H1 (cell line): ENCODE measurements around the gene PYY. TPM values are rescaled to one million over a fixed set of nuclear protein-coding genes. Genes with fewer than 3 reads are reported as not detected.

Experiments
- CTCF ChIA-PET: fragments of 300-600 bp; sonication (Branson Sonifier 250); formaldehyde crosslinking; loops from one replicate; lab custom pipeline; 2021; ENCODE audit not compliant: partially characterized antibody; lab: Charles Lee
- POLR2A ChIA-PET: fragments of 300-600 bp; sonication (Branson Sonifier 250); formaldehyde crosslinking; loops from one replicate; lab custom pipeline; 2021; ENCODE audit warnings: inconsistent platforms; ENCODE audit not compliant: partially characterized antibody; lab: Charles Lee
- DNase-seq, 2 experiments: peaks; one replicate each; pipeline versions ENCODE4 v3.0.0 to v3.0.0-alpha.2; 2010 to 2022; ENCODE audit warnings: low spot score in 2 of 2, low read depth in 1 of 2, mixed read lengths in 1 of 2
- FAIRE-seq: peaks from 2 replicates; lab custom pipeline; 2011; peaks lifted over from hg19 to GRCh38; lab: Jason Lieb, UNC
- H2AFZ ChIP-seq: 2 replicates; pipeline ENCODE4 v1.8.1; 2012; ENCODE audit warnings: low read length, inconsistent platforms
- H2AK5ac ChIP-seq: 2 replicates; pipeline ENCODE4 v1.6.1; 2013; ENCODE audit warnings: low read depth, low read length
- H2BK120ac ChIP-seq: replicated peaks from 2 replicates; pipeline ENCODE3; 2013; ENCODE audit warnings: low read depth, low read length, inconsistent platforms
- H2BK12ac ChIP-seq: 2 replicates; pipeline ENCODE4 v1.6.1; 2013; ENCODE audit warnings: low read depth, low read length
- H2BK15ac ChIP-seq: 2 replicates; pipeline ENCODE4 v1.6.1; 2013; ENCODE audit warnings: low read length
- H2BK20ac ChIP-seq: 2 replicates; pipeline ENCODE4 v1.6.1; 2013; ENCODE audit warnings: low read length
- H2BK5ac ChIP-seq: 2 replicates; pipeline ENCODE4 v1.6.1; 2013; ENCODE audit warnings: low read depth, low read length
- H3K14ac ChIP-seq: 2 replicates; pipeline ENCODE4 v1.6.1; 2013; ENCODE audit warnings: inconsistent platforms; ENCODE audit not compliant: insufficient read length
- H3K18ac ChIP-seq: 2 replicates; pipeline ENCODE4 v1.6.1; 2013; ENCODE audit warnings: low read length; ENCODE audit errors: extremely low read depth
- H3K23ac ChIP-seq: 2 replicates; pipeline ENCODE4 v1.6.1; 2013; ENCODE audit warnings: inconsistent platforms; ENCODE audit not compliant: insufficient read length
- H3K23me2 ChIP-seq: 2 replicates; pipeline ENCODE4 v1.6.1; 2013; ENCODE audit warnings: low read depth, low read length
- H3K27ac ChIP-seq: 2 replicates; pipeline ENCODE4 v1.6.1; 2011; ENCODE audit warnings: low read depth, low read length, inconsistent platforms
- H3K27me3 ChIP-seq, 4 experiments: replicated peaks in 1 of 4; 1 replicate in 1 of 4; 2 replicates in 3 of 4; pipeline versions ENCODE4 v1.6.1 to v1.8.1; 2011 to 2013; ENCODE audit warnings: low read length in 3 of 4, mild to moderate bottlenecking in 3 of 4, inconsistent platforms in 2 of 4, mixed read lengths in 2 of 4, moderate library complexity in 1 of 4; ENCODE audit not compliant: control insufficient read depth in 3 of 4, insufficient read depth in 3 of 4; ENCODE audit errors: extremely low read depth in 1 of 4
- H3K36me3 ChIP-seq, 4 experiments: 2 replicates each; pipeline versions ENCODE4 v1.6.1 to v1.8.1; 2011 to 2013; ENCODE audit warnings: mild to moderate bottlenecking in 4 of 4, low read length in 3 of 4, moderate library complexity in 2 of 4, control low read depth in 1 of 4, inconsistent platforms in 1 of 4; ENCODE audit not compliant: insufficient read depth in 4 of 4, control insufficient read depth in 2 of 4
- H3K4ac ChIP-seq: replicated peaks from 2 replicates; pipeline ENCODE3; 2013; ENCODE audit warnings: low read length, low read depth, mixed read lengths, inconsistent platforms; ENCODE audit not compliant: insufficient read length
- H3K4me1 ChIP-seq, 4 experiments: replicated peaks in 1 of 4; 1 replicate in 1 of 4; 2 replicates in 3 of 4; pipeline versions ENCODE4 v1.6.1 to v1.8.1; 2011 to 2013; ENCODE audit warnings: low read length in 3 of 4, inconsistent platforms in 2 of 4, mixed read lengths in 1 of 4; ENCODE audit not compliant: insufficient read depth in 4 of 4, control insufficient read depth in 3 of 4
- H3K4me2 ChIP-seq, 2 experiments: 2 replicates each; pipeline versions ENCODE4 v1.6.1 to v1.8.1; 2011 to 2013; ENCODE audit warnings: low read depth in 2 of 2, low read length in 2 of 2, control low read depth in 1 of 2, inconsistent platforms in 1 of 2, mild to moderate bottlenecking in 1 of 2; ENCODE audit not compliant: insufficient read depth in 1 of 2
- H3K4me3 ChIP-seq, 4 experiments: fragments of 200-600, 300-600 bp in 1 of 4; sonication (generic), shearing (Covaris generic), sonication (Bioruptor Twin) in 1 of 4; 2 replicates each; pipeline versions ENCODE4 v1.5.1 to v1.8.1; 2011 to 2016; ENCODE audit warnings: low read length in 4 of 4, low read depth in 3 of 4, control low read depth in 2 of 4, inconsistent platforms in 2 of 4, mild to moderate bottlenecking in 2 of 4, mixed read lengths in 1 of 4, moderate library complexity in 1 of 4; ENCODE audit not compliant: insufficient read depth in 2 of 4; ENCODE audit errors: extremely low read depth in 1 of 4
- H3K56ac ChIP-seq: replicated peaks from 2 replicates; pipeline ENCODE3; 2013; ENCODE audit warnings: low read depth, mild to moderate bottlenecking, mixed read lengths, low read length, inconsistent platforms; ENCODE audit not compliant: insufficient read length
- H3K79me1 ChIP-seq: 2 replicates; pipeline ENCODE4 v1.6.1; 2013; ENCODE audit warnings: low read depth, low read length, control low read depth
- H3K79me2 ChIP-seq, 2 experiments: 2 replicates each; pipeline versions ENCODE4 v1.6.1 to v1.8.1; 2012 to 2013; ENCODE audit warnings: low read length in 2 of 2, mild to moderate bottlenecking in 2 of 2, inconsistent platforms in 1 of 2; ENCODE audit not compliant: insufficient read depth in 2 of 2, control insufficient read depth in 1 of 2
- H3K9ac ChIP-seq, 4 experiments: replicated peaks in 1 of 4; 1 replicate in 1 of 4; 2 replicates in 3 of 4; pipeline versions ENCODE4 v1.6.1 to v1.8.1; 2011 to 2013; ENCODE audit warnings: low read depth in 3 of 4, low read length in 3 of 4, control low read depth in 2 of 4, mild to moderate bottlenecking in 2 of 4, moderate library complexity in 2 of 4, inconsistent platforms in 1 of 4; ENCODE audit errors: extremely low read depth in 1 of 4
- H3K9me3 ChIP-seq, 2 experiments: 2 replicates each; pipeline versions ENCODE4 v1.6.1 to v1.8.1; 2012 to 2013; ENCODE audit warnings: mild to moderate bottlenecking in 2 of 2, moderate library complexity in 2 of 2, control low read depth in 1 of 2, inconsistent platforms in 1 of 2, low read depth in 1 of 2, low read length in 1 of 2, mixed read lengths in 1 of 2; ENCODE audit not compliant: insufficient read depth in 2 of 2
- H4K20me1 ChIP-seq, 2 experiments: replicated peaks in 1 of 2; 2 replicates each; pipeline versions ENCODE3 to v1.8.1; 2011 to 2013; ENCODE audit warnings: inconsistent platforms in 2 of 2, low read length in 2 of 2, mild to moderate bottlenecking in 1 of 2; ENCODE audit not compliant: insufficient read depth in 2 of 2, control insufficient read depth in 1 of 2
- H4K5ac ChIP-seq: 2 replicates; pipeline ENCODE4 v1.6.1; 2013; ENCODE audit warnings: low read length, low read depth, mixed read lengths, inconsistent platforms; ENCODE audit not compliant: insufficient read length
- H4K8ac ChIP-seq: 2 replicates; pipeline ENCODE4 v1.8.0; 2013; ENCODE audit warnings: mild to moderate bottlenecking, moderate library complexity, low read length, inconsistent platforms; ENCODE audit not compliant: insufficient read depth; ENCODE audit errors: extremely low read depth
- H4K91ac ChIP-seq: replicated peaks from 2 replicates; pipeline ENCODE3; 2013; ENCODE audit warnings: low read length, mixed read lengths, inconsistent platforms; ENCODE audit not compliant: insufficient read length
- CHD1 ChIP-seq: IDR thresholded peaks from 2 replicates; pipeline ENCODE4 v1.6.1; 2012; ENCODE audit warnings: low read depth, low read length, improper control_type of control experiment
- GTF2F1 ChIP-seq: IDR thresholded peaks from 2 replicates; pipeline ENCODE4 v1.6.1; 2012; ENCODE audit warnings: low read depth, low read length, improper control_type of control experiment, borderline replicate concordance
- JUND ChIP-seq: IDR thresholded peaks from 2 replicates; pipeline ENCODE4 v1.6.1; 2011; ENCODE audit warnings: mild to moderate bottlenecking, improper control_type of control experiment, low read length
- POLR2AphosphoS5 ChIP-seq: IDR thresholded peaks from 2 replicates; pipeline ENCODE4 v1.6.1; 2011; ENCODE audit warnings: low read depth, low read length
- USF2 ChIP-seq: IDR thresholded peaks from 2 replicates; pipeline ENCODE4 v1.6.1; 2011; ENCODE audit warnings: low read length, improper control_type of control experiment
- WGBS, 2 experiments: shearing (Covaris generic) in 1 of 2; methylation state at CpG; one replicate each; pipeline versions ENCODE4 v1.1.6 to v1.1.7; 2013 to 2015; ENCODE audit warnings: low lambda C conversion rate in 2 of 2, mixed read lengths in 2 of 2, inconsistent platforms in 1 of 2, low coverage in 1 of 2, missing lambda C conversion rate in 1 of 2; ENCODE audit not compliant: insufficient replicate concordance in 2 of 2, insufficient coverage in 1 of 2, insufficient read length in 1 of 2; ENCODE audit errors: extremely low coverage in 1 of 2, missing lambda C conversion rate in 1 of 2; 5-methylcytosine and 5-hydroxymethylcytosine counted together
- polyA plus RNA-seq, 7 experiments: library from polyadenylated mRNA; depleted of rRNA in 3 of 7; stranded (reverse) in 5 of 7; unstranded in 2 of 7; fragments of >200 nt in 5 of 7; fragments of 200-250 nt in 2 of 7; gene quantifications; 1 replicate in 5 of 7; 2 replicates in 1 of 7; 4 replicates in 1 of 7; pipeline versions ENCODE4 v1.2.1 to v1.2.3, GENCODE V29; 2011 to 2013; ENCODE audit warnings: missing spikeins in 2 of 7, mixed read lengths in 2 of 7
- total RNA-seq: library from RNA; stranded (reverse); fragmentation: NEBNext Ultra II Directional; extraction: Animal tissue kit (Norgen Biotek cat#: 25700); gene quantifications from 2 replicates; pipeline ENCODE4 v1.2.1, GENCODE V29; 2021

Gene PYY
- total and polyA plus RNA-seq, 2 of the 8 experiments (the other 6 are each of a cell fraction or from before 2014, with no cell fraction given) = 0.93 to 3.4 TPM

GRCh38 chr17:43924558-43924957, 29.2 kb downstream of the PYY start:
- Histone ChIP-seq H4K20me1 (no peaks in the 10 kb centered on the region), H3K14ac (no peak overlapping the region), H2BK120ac (no peak overlapping the region), H3K9me3 (no peaks in the 10 kb centered on the region), H3K4me3 (no peak overlapping the region), H3K4me1 (peaks cover 0 to 7% (median 0%) of the 10 kb centered on the region in 4 experiments; a peak in 1 of 7 replicates), H3K4me2 (no peak overlapping the region), H2BK15ac (no peak overlapping the region), H3K36me3 (no peaks in the 10 kb centered on the region), H3K27ac (no peak overlapping the region), H2BK12ac (no peak overlapping the region), H3K4ac (no peak overlapping the region), H4K8ac (no peak overlapping the region), H4K91ac (no peak overlapping the region), H3K27me3 (peaks cover 3 to 26% (median 15%) of the 10 kb centered on the region in 4 experiments), H4K5ac (no peak overlapping the region), H3K18ac (no peak overlapping the region), H2BK5ac (no peak overlapping the region), H3K56ac (no peak overlapping the region), H3K9ac (no peak overlapping the region), H2BK20ac (no peak overlapping the region), H2AK5ac (no peak overlapping the region), H3K23ac (no peak overlapping the region), H3K79me1 (no peaks in the 10 kb centered on the region), H3K79me2 (no peaks in the 10 kb centered on the region), H3K23me2 (peaks cover 3% of the 10 kb centered on the region; the same call in 1 of the 2 replicates), H2AFZ (no peak overlapping the region)
- FAIRE-seq (no peak), DNase-seq (no peak)
- ChIA-PET CTCF (interaction anchor here (0.6 to 13.7 kb wide), 10 partner anchors 9 to 83 kb away, joined by 3 to 106 read pairs (median 10); partner anchors contain the start of genes MPP2 and PPY), POLR2A (interaction anchor here (1.2 kb wide), 1 partner anchor 16 kb away, joined by 3 read pairs; no protein-coding TSS in a partner anchor)
- 80% methylated on average over 2 of the region's 2 CpGs; no CpG with 5 or more reads in 1 of the 2 experiments for WGBS, 2 experiments
- TF ChIP-seq USF2 (no peak), CHD1 (no peak), JUND (no peak), GTF2F1 (no peak), POLR2AphosphoS5 (no peak)
